Measurements from ENCODE around the gene PIGB.

DNA sequence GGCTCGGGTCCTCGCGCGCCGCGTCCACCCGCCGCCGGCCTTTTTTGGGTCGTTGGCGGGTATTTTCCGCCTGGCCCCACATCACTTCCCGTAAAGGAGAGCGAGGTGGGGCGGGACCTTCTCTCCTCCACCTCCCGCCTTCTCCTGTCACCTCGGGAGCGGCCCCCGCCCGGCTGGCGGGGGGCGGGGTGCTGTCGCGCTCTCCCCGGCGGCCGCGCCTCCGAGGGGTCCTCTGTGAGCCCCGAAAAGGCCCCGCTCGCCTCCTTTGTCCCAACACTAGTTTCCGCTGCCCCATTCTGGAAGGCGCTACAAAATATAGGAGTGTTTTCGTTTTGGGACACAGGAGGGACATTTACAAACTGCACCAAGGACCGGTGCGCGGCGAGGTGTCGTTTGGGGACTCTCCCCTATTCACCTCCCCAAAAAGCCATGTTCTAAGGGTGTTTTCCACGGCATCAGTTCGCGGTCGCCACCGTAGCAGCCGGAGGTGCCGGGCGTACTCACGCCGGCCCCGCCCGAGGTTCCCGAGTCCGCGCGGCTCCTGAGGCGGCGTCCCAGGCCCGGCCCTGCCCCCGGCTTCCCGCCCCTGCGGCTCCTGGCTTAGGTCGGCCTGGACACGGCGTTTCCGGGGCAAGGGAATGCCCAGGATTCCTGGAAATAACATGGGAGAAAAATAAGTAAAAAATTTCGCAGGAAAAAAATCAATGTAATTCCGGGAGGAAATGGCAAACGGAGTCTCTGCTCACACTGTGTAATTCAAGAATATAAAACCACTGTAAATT lies 29.1 kb upstream of the PIGB start, which contains the start of gene RAB27A:
- TF ChIP-seq, protein P1, sequence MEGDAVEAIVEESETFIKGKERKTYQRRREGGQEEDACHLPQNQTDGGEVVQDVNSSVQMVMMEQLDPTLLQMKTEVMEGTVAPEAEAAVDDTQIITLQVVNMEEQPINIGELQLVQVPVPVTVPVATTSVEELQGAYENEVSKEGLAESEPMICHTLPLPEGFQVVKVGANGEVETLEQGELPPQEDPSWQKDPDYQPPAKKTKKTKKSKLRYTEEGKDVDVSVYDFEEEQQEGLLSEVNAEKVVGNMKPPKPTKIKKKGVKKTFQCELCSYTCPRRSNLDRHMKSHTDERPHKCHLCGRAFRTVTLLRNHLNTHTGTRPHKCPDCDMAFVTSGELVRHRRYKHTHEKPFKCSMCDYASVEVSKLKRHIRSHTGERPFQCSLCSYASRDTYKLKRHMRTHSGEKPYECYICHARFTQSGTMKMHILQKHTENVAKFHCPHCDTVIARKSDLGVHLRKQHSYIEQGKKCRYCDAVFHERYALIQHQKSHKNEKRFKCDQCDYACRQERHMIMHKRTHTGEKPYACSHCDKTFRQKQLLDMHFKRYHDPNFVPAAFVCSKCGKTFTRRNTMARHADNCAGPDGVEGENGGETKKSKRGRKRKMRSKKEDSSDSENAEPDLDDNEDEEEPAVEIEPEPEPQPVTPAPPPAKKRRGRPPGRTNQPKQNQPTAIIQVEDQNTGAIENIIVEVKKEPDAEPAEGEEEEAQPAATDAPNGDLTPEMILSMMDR (conservative IDR thresholded peaks at IDR 0.05; ENCODE audit: low read length), result no peak
- no peak for TF ChIP-seq EZH2phosphoT487 (IDR thresholded peaks at IDR 0.05; ENCODE audit: borderline replicate concordance, low read depth, low read length)
